ENCODE measurements around the gene ELANE.

ELANE gene

GRCh38 chr19:900302-901111 is 48.4 kb downstream of the ELANE start:
- DNase-seq: no peak

- no peak for DNase-seq
Observed at GRCh38 chr19:901216-902092, 49.4 kb downstream of the ELANE start.

DNA sequence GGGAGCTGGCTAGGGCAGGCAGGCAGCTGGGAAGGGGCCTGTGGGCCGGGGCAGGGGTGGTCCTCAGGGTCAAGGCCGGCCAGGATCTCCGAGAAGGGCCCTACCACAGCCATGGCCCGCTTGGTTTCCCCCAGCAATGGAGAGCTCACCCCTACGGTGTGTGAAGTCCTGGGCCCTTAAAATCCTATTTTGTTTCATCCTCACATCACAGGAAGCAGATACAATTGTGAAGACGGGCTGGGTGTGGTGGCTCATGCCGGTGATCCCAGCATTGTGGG is 49.9 kb downstream of the ELANE start:
- DNase-seq: no peak

- no peak for DNase-seq
Observed at GRCh38 chr19:902446-903226, 50.5 kb downstream of the ELANE start.

- DNase-seq: no peak
Observed at GRCh38 chr19:903266-903797, 51.2 kb downstream of the ELANE start.

GRCh38 chr19:904545-904944 is 52.4 kb downstream of the ELANE start:
- no peak for DNase-seq
